PFSK-1 (cell line): ENCODE measurements around the gene PFN4.

Source experiments
- POLR2AphosphoS5 ChIP-seq: IDR thresholded peaks from 2 replicates; pipeline ENCODE4 v1.6.1; 2012; ENCODE audit warnings: low read depth, mild to moderate bottlenecking, control low read depth, low read length, moderate library complexity
- REST ChIP-seq, 2 experiments: IDR thresholded peaks; 2 replicates each; pipeline versions ENCODE4 v1.6.1 to v1.8.0; 2011 to 2012; ENCODE audit warnings: low read depth in 2 of 2, low read length in 2 of 2, control low read depth in 1 of 2, inconsistent platforms in 1 of 2, mild to moderate bottlenecking in 1 of 2, moderate library complexity in 1 of 2; ENCODE audit not compliant: insufficient read depth in 1 of 2
- SIN3A ChIP-seq: IDR thresholded peaks from 2 replicates; pipeline ENCODE4 v1.6.1; 2012; ENCODE audit warnings: mild to moderate bottlenecking, low read length, moderate library complexity, borderline replicate concordance; ENCODE audit not compliant: insufficient read depth
- TAF1 ChIP-seq: IDR thresholded peaks from 2 replicates; pipeline ENCODE4 v1.6.1; 2012; ENCODE audit warnings: low read length, control low read depth, borderline replicate concordance; ENCODE audit not compliant: insufficient read depth

- peak; percentile 88; the same call in 1 of the 2 replicates for TF ChIP-seq TAF1
- peak; percentile 11 to 26; a peak in 2 of 4 replicates for TF ChIP-seq REST (IDR thresholded peaks at IDR 0.05; ENCODE audit: insufficient read depth in 1 of 2, low read depth in 2 of 2, low read length in 2 of 2)
- TF ChIP-seq SIN3A: peak; percentile 9; the same call in 1 of the 2 replicates
- peak; percentile 89 for TF ChIP-seq POLR2AphosphoS5
These were observed 47.0 kb downstream of the PFN4 start, which contains the start of gene SF3B6 for GRCh38 chr2:24075915-24076848.
